ENCODE results near the gene EFNB2.
A peak's percentile ranks its signal among the peaks of the same experiment; 100 is the strongest.

EFNB2 gene

DNA sequence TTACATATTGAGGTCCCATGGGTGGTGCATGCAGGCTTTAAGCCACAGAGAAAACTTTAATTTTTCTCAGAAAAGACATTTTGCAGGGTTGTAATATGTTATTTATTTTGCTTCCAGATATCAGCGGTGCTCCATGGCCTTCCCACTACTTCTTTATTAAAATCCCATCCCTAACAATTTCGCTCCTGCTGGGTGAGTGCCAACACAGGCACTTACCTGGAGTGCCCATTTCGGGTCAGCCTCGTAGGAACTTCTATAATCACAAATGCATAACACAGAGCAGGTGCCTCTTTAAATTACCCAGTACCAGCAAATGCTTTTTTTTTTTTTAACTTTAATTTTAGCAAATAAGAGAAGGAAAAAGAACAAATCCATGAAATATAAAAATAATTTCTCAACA lies 86.4 kb downstream of the EFNB2 start:
- DNase-seq (ENCODE audit: low read depth) = no peak

DNA sequence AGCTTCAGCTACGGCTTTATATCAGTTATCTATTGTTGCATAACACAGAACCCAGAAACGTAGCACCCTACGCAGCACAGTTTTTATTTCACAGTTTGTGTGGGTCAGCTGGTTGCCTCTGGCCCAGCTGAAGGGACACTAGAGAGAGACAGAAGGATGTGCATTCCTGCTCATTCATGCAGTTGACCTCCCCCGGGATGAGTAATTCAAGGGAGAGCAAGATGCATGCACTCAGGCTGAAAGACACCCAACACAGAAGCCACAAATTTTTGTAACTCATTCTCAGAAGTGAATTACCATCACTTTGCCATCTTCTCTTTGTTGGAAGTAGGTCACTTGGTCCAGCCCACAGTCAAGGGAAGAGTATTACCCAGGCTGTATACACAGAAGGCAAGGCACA lies 89.5 kb downstream of the EFNB2 start:
- peak; percentile 20 for DNase-seq (ENCODE audit: low read depth)

DNA sequence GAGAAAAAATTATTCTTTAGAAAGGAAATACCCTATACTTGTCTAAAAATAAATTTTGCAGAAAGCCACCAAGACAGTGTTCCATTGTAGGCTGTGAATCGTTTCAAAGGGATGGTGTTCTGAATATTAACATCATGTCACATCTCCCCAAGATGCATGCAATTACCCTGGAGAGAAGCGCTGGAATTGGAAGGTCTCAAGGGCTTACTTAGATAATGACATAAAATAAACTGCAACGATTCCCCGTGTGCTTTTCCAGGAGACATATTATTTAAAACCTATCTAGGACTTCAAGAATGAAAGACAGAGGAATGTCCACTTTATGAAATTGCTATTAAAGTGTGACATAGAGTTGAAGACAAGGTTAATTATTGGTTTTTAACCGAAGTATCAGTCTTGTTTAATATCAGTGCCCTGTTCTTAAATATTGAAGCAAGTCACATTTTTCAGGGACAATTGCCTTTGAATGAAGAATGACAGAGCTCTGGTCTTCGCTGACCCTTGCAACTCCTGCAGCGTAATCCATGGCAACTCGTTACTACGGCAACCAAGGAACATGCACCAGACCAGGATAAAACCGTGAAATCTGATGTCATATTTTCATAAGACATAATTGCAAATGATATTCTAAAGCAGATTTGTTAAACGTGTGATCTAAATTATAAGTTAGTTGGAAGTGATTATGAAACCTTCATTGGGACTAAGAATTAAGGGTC lies 91.7 kb downstream of the EFNB2 start:
- no peak for DNase-seq (ENCODE audit: low read depth)

DNA sequence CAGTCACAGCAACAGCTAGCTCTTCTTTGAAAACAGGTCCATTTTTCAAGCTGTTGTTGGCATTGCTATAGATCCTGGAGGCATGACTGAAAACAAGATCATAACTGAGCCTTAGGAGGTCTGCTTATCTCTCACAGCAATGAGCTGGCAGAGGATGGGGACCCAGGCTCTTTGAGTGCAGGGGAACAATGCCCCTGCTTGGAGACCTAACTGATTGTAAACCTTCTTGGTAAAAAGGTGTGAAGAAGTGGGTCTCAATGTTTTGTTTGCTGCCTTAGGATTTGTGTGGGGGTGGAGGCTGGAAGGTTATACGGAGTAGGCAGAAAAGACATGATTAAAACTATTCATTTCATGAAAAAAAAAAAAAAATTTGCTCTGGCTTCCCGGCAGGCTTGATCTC lies 94.6 kb downstream of the EFNB2 start:
- DNase-seq (ENCODE audit: low read depth) = no peak

Measured in GM04503 (cell line).